Astrocyte (in vitro differentiated cells and primary cell): Measurements from ENCODE around the gene GABARAP. TPM values are rescaled to one million over a fixed set of nuclear protein-coding genes. Genes with fewer than 3 reads are reported as not detected.

ENCODE experiments used
- DNase-seq: peaks from one replicate; pipeline ENCODE4 v3.0.0-alpha.2; 2010; ENCODE audit warnings: low read depth
- FAIRE-seq: peaks from 2 replicates; lab custom pipeline; 2011; peaks lifted over from hg19 to GRCh38; lab: Jason Lieb, UNC
- H2AFZ ChIP-seq: 2 replicates; pipeline ENCODE4 v1.6.0; 2012; ENCODE audit warnings: low read depth, low read length, inconsistent platforms
- H3K27ac ChIP-seq: 2 replicates; pipeline ENCODE4 v1.5.1; 2011; ENCODE audit warnings: low read depth, low read length, inconsistent platforms
- H3K27me3 ChIP-seq: 2 replicates; pipeline ENCODE4 v1.6.0; 2011; ENCODE audit warnings: low read length, inconsistent platforms; ENCODE audit not compliant: insufficient read depth
- H3K36me3 ChIP-seq: 2 replicates; pipeline ENCODE4 v1.5.1; 2011; ENCODE audit warnings: low read length, inconsistent platforms; ENCODE audit not compliant: insufficient read depth
- H3K4me1 ChIP-seq: 2 replicates; pipeline ENCODE4 v1.5.1; 2011; ENCODE audit warnings: low read length, inconsistent platforms; ENCODE audit not compliant: insufficient read depth
- H3K4me2 ChIP-seq: 2 replicates; pipeline ENCODE4 v1.6.0; 2012; ENCODE audit warnings: low read length, inconsistent platforms
- H3K4me3 ChIP-seq: 2 replicates; pipeline ENCODE4 v1.5.1; 2011; ENCODE audit warnings: low read depth, mild to moderate bottlenecking, low read length, inconsistent platforms; ENCODE audit not compliant: insufficient read depth
- H3K79me2 ChIP-seq: 2 replicates; pipeline ENCODE4 v1.6.0; 2012; ENCODE audit warnings: mild to moderate bottlenecking, low read length, inconsistent platforms; ENCODE audit not compliant: insufficient read depth
- H3K9ac ChIP-seq: 2 replicates; pipeline ENCODE4 v1.6.0; 2012; ENCODE audit warnings: mild to moderate bottlenecking, low read length, inconsistent platforms
- H3K9me3 ChIP-seq: 2 replicates; pipeline ENCODE4 v1.5.1; 2012; ENCODE audit warnings: low read depth, mild to moderate bottlenecking, low read length, inconsistent platforms; ENCODE audit not compliant: insufficient read depth
- H4K20me1 ChIP-seq: 2 replicates; pipeline ENCODE4 v1.6.0; 2012; ENCODE audit warnings: low read length, inconsistent platforms; ENCODE audit not compliant: insufficient read depth
- H3K27ac Mint-ChIP-seq: one replicate; pipeline ENCODE4 v1.8.0; 2021; ENCODE audit warnings: mild to moderate bottlenecking, mixed read lengths; ENCODE audit not compliant: unreplicated experiment
- H3K27me3 Mint-ChIP-seq: one replicate; pipeline ENCODE4 v1.8.0; 2021; ENCODE audit warnings: low read depth, mixed read lengths; ENCODE audit not compliant: unreplicated experiment
- H3K36me3 Mint-ChIP-seq: one replicate; pipeline ENCODE4 v1.8.0; 2021; ENCODE audit warnings: low read depth, mixed read lengths; ENCODE audit not compliant: unreplicated experiment
- H3K4me1 Mint-ChIP-seq: one replicate; pipeline ENCODE4 v1.8.0; 2021; ENCODE audit warnings: low read depth, mixed read lengths; ENCODE audit not compliant: unreplicated experiment
- H3K4me3 Mint-ChIP-seq: one replicate; pipeline ENCODE4 v1.8.0; 2021; ENCODE audit warnings: mild to moderate bottlenecking, moderate library complexity, mixed read lengths; ENCODE audit not compliant: unreplicated experiment
- H3K9me3 Mint-ChIP-seq: one replicate; pipeline ENCODE4 v1.8.0; 2021; ENCODE audit warnings: mild to moderate bottlenecking, mixed read lengths; ENCODE audit not compliant: unreplicated experiment
- CTCF ChIP-seq: IDR thresholded peaks from 2 replicates; pipeline ENCODE4 v1.5.1; 2011; ENCODE audit warnings: low read depth, mild to moderate bottlenecking, inconsistent platforms, low read length, moderate library complexity; ENCODE audit not compliant: insufficient read depth
- EZH2 ChIP-seq: IDR thresholded peaks from 2 replicates; pipeline ENCODE4 v1.6.1; 2012; ENCODE audit warnings: mild to moderate bottlenecking, low read length, inconsistent platforms; ENCODE audit not compliant: insufficient read depth
- total RNA-seq: library from RNA; stranded (reverse); gene quantifications from 2 replicates; pipeline ENCODE4 v1.2.1, GENCODE V29; 2021

The GABARAP gene
- total RNA-seq, 1 donor from 2014 or later, result 434 TPM

GRCh38 chr17:7215136-7215638 is 27.1 kb downstream of the GABARAP start:
- DNase-seq, result no peak
- Histone ChIP-seq H3K4me1 (peaks cover 39% of the 10 kb centered on the region), H3K9ac (peak overlapping the region; percentile 76), H3K4me3 (peak overlapping the region; percentile 69), H3K4me2 (peak overlapping the region; percentile 92), H3K36me3 (no peaks in the 10 kb centered on the region), H3K27ac (peak overlapping the region; percentile 73), H2AFZ (no peak overlapping the region), H3K9me3 (no peaks in the 10 kb centered on the region), H3K27me3 (no peaks in the 10 kb centered on the region), H4K20me1 (peaks cover 56% of the 10 kb centered on the region), H3K79me2 (peaks cover 61% of the 10 kb centered on the region)
- peak overlapping the region; percentile 99 for H3K27ac Mint-ChIP-seq
- peak overlapping the region; percentile 84 for H3K4me3 Mint-ChIP-seq
- FAIRE-seq, result peak; percentile 26
- H3K27me3 Mint-ChIP-seq, result no peaks in the 10 kb centered on the region
- no peaks in the 10 kb centered on the region for H3K9me3 Mint-ChIP-seq
- H3K36me3 Mint-ChIP-seq, result peaks cover 9% of the 10 kb centered on the region
- TF ChIP-seq CTCF (no peak), EZH2 (no peak)
- peaks cover 32% of the 10 kb centered on the region for H3K4me1 Mint-ChIP-seq

GRCh38 chr17:7214300-7215135 is 27.7 kb downstream of the GABARAP start:
- FAIRE-seq (no peak), DNase-seq (peak; percentile 88)
- Histone ChIP-seq H3K4me1 (peaks cover 37% of the 10 kb centered on the region), H3K27me3 (no peaks in the 10 kb centered on the region), H4K20me1 (peaks cover 63% of the 10 kb centered on the region), H3K27ac (peak overlapping the region; percentile 73), H3K4me3 (peak overlapping the region; percentile 69), H3K9me3 (no peaks in the 10 kb centered on the region), H3K36me3 (no peaks in the 10 kb centered on the region), H3K79me2 (peaks cover 63% of the 10 kb centered on the region), H3K4me2 (peak overlapping the region; percentile 92), H2AFZ (no peak overlapping the region), H3K9ac (peak overlapping the region; percentile 76)
- H3K4me3 Mint-ChIP-seq, result peak overlapping the region; percentile 84
- peak overlapping the region; percentile 99 for H3K27ac Mint-ChIP-seq
- peak; percentile 37 for TF ChIP-seq CTCF
- no peak for TF ChIP-seq EZH2
- peaks cover 33% of the 10 kb centered on the region for H3K4me1 Mint-ChIP-seq
- H3K9me3 Mint-ChIP-seq, result no peaks in the 10 kb centered on the region
- H3K36me3 Mint-ChIP-seq, result peaks cover 12% of the 10 kb centered on the region
- no peaks in the 10 kb centered on the region for H3K27me3 Mint-ChIP-seq

GRCh38 chr17:7213895-7214299 is 28.4 kb downstream of the GABARAP start:
- FAIRE-seq, result no peak
- H3K4me1 Mint-ChIP-seq, result peaks cover 28% of the 10 kb centered on the region
- peak overlapping the region; percentile 73 for H3K27ac ChIP-seq
- no peaks in the 10 kb centered on the region for H3K9me3 ChIP-seq
- no peaks in the 10 kb centered on the region for H3K9me3 Mint-ChIP-seq
- H3K4me3 Mint-ChIP-seq, result peak overlapping the region; percentile 84
- DNase-seq, result peak; percentile 68
- H3K27ac Mint-ChIP-seq, result peak overlapping the region; percentile 99
- peaks cover 12% of the 10 kb centered on the region for H3K36me3 Mint-ChIP-seq
- peaks cover 36% of the 10 kb centered on the region for H3K4me1 ChIP-seq
- H3K4me2 ChIP-seq, result peak overlapping the region; percentile 92
- no peak overlapping the region for H2AFZ ChIP-seq
- H3K79me2 ChIP-seq, result peaks cover 69% of the 10 kb centered on the region
- no peaks in the 10 kb centered on the region for H3K27me3 Mint-ChIP-seq
- H3K9ac ChIP-seq, result peak overlapping the region; percentile 76
- TF ChIP-seq EZH2 (no peak), CTCF (peak; percentile 45)
- no peaks in the 10 kb centered on the region for H3K27me3 ChIP-seq
- H3K36me3 ChIP-seq, result no peaks in the 10 kb centered on the region
- H4K20me1 ChIP-seq, result peaks cover 69% of the 10 kb centered on the region
- H3K4me3 ChIP-seq, result peak overlapping the region; percentile 69
